Neural progenitor cell (in vitro differentiated cells): ENCODE measurements around the gene SLC5A11.

Experiments used
- CTCF ChIP-seq: fragments of 200-600 bp; sonication (generic); IDR thresholded peaks from 2 replicates; pipeline ENCODE4 v1.5.1; 2017; ENCODE audit warnings: antibody characterized with exemption, mild to moderate bottlenecking
- EZH2 ChIP-seq: fragments of 200-600 bp; sonication (generic); IDR thresholded peaks from 2 replicates; pipeline ENCODE4 v1.6.1; 2017; ENCODE audit warnings: antibody characterized with exemption, mild to moderate bottlenecking, moderate library complexity
- EZH2phosphoT487 ChIP-seq: fragments of 200-600 bp; sonication (generic); IDR thresholded peaks from 2 replicates; pipeline ENCODE4 v1.6.1; 2017; ENCODE audit warnings: antibody characterized with exemption

GRCh38 chr16:24841291-24841690 lies 4.5 kb upstream of the SLC5A11 start:
- TF ChIP-seq EZH2 (no peak), CTCF (no peak), EZH2phosphoT487 (no peak)
